HL-60 (cell line): ENCODE results near the gene TLL1.

ENCODE experiments used
- DNase-seq, 2 experiments: peaks; one replicate each; pipeline ENCODE4 v3.0.0-alpha.2; 2010 to 2020; ENCODE audit warnings: low read depth in 1 of 2, low spot score in 1 of 2
- H3K27ac ChIP-seq: fragments of 250-450 bp; sonication (Bioruptor Pico); replicated peaks from 2 replicates; pipeline ENCODE4 v1.5.1; 2020; ENCODE audit warnings: mild to moderate bottlenecking, moderate library complexity
- H3K27me3 ChIP-seq: fragments of 250-450 bp; sonication (Bioruptor Pico); 2 replicates; pipeline ENCODE4 v1.5.1; 2021; ENCODE audit warnings: mild to moderate bottlenecking, moderate library complexity; ENCODE audit not compliant: insufficient read depth, poor library complexity, severe bottlenecking
- H3K4me3 ChIP-seq: replicated peaks from 2 replicates; pipeline ENCODE4 v1.5.1; 2011; ENCODE audit warnings: mild to moderate bottlenecking, control low read depth, low read length; ENCODE audit not compliant: insufficient read depth
- GABPA ChIP-seq: IDR thresholded peaks from 2 replicates; pipeline ENCODE4 v1.6.1; 2012; ENCODE audit warnings: low read depth
- POLR2AphosphoS5 ChIP-seq: IDR thresholded peaks from 2 replicates; pipeline ENCODE4 v1.6.1; 2012; ENCODE audit warnings: low read depth
- SPI1 ChIP-seq: IDR thresholded peaks from 2 replicates; pipeline ENCODE4 v1.6.1; 2012; ENCODE audit warnings: low read depth, mild to moderate bottlenecking, borderline replicate concordance
- TF ChIP-seq, protein P1 (sequence below): IDR thresholded peaks from 2 replicates; pipeline ENCODE4 v1.6.1; 2012; ENCODE audit warnings: low read depth; ENCODE audit not compliant: insufficient replicate concordance
- TF ChIP-seq, protein P2 (sequence below): IDR thresholded peaks from one replicate; pipeline ENCODE4 v1.5.1; 2011; ENCODE audit warnings: low read length, control low read depth, inconsistent platforms; ENCODE audit not compliant: insufficient read depth

Gene TLL1

DNA sequence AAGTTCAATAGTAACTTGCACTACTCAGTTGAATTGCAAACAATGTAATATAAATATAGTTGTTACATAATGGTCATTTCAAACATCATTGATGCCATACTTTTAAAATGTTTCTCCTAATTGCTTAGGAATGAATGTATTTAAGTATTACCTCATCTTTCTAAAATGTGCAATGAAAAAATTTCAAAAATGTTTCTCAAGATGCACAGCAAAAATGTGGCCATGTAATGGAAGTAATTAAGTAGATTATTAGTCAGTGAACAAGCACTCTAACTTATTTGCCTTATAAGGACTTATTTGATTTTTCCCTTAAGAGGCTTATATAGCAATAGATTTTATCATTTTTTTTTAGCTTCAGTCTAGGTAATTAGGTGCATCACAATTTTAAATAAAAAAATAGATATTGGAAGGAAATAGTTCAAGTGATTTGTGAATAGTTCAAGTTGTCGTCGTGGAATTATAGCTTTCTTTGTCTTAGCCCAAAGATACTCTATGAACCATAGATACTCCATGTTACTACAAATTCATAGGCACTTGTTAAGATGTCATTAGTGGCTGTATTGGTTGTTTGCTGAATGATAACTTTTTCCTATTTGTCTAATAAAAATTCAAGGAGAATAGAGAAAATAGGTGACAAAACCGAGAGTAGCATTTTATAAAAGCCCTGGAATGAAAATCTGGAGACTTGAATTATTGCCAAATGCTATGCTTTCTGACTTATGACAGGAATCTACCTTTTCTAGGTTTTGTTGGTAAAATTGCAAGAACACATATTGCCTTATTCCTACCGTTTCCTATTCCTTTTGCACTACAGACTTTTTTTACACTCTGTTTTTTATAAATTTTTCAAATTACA lies 118.5 kb downstream of the TLL1 start:
- no peak for TF ChIP-seq SPI1
- TF ChIP-seq, protein P1, sequence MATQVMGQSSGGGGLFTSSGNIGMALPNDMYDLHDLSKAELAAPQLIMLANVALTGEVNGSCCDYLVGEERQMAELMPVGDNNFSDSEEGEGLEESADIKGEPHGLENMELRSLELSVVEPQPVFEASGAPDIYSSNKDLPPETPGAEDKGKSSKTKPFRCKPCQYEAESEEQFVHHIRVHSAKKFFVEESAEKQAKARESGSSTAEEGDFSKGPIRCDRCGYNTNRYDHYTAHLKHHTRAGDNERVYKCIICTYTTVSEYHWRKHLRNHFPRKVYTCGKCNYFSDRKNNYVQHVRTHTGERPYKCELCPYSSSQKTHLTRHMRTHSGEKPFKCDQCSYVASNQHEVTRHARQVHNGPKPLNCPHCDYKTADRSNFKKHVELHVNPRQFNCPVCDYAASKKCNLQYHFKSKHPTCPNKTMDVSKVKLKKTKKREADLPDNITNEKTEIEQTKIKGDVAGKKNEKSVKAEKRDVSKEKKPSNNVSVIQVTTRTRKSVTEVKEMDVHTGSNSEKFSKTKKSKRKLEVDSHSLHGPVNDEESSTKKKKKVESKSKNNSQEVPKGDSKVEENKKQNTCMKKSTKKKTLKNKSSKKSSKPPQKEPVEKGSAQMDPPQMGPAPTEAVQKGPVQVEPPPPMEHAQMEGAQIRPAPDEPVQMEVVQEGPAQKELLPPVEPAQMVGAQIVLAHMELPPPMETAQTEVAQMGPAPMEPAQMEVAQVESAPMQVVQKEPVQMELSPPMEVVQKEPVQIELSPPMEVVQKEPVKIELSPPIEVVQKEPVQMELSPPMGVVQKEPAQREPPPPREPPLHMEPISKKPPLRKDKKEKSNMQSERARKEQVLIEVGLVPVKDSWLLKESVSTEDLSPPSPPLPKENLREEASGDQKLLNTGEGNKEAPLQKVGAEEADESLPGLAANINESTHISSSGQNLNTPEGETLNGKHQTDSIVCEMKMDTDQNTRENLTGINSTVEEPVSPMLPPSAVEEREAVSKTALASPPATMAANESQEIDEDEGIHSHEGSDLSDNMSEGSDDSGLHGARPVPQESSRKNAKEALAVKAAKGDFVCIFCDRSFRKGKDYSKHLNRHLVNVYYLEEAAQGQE, result no peak
- TF ChIP-seq POLR2AphosphoS5, result no peak
- TF ChIP-seq, protein P2, sequence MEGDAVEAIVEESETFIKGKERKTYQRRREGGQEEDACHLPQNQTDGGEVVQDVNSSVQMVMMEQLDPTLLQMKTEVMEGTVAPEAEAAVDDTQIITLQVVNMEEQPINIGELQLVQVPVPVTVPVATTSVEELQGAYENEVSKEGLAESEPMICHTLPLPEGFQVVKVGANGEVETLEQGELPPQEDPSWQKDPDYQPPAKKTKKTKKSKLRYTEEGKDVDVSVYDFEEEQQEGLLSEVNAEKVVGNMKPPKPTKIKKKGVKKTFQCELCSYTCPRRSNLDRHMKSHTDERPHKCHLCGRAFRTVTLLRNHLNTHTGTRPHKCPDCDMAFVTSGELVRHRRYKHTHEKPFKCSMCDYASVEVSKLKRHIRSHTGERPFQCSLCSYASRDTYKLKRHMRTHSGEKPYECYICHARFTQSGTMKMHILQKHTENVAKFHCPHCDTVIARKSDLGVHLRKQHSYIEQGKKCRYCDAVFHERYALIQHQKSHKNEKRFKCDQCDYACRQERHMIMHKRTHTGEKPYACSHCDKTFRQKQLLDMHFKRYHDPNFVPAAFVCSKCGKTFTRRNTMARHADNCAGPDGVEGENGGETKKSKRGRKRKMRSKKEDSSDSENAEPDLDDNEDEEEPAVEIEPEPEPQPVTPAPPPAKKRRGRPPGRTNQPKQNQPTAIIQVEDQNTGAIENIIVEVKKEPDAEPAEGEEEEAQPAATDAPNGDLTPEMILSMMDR, result no peak
- no peak for TF ChIP-seq GABPA
- H3K27me3 ChIP-seq, result no peaks in the 10 kb centered on the region
- H3K4me3 ChIP-seq, result no peak overlapping the region
- no peak for DNase-seq
- no peak overlapping the region for H3K27ac ChIP-seq

DNA sequence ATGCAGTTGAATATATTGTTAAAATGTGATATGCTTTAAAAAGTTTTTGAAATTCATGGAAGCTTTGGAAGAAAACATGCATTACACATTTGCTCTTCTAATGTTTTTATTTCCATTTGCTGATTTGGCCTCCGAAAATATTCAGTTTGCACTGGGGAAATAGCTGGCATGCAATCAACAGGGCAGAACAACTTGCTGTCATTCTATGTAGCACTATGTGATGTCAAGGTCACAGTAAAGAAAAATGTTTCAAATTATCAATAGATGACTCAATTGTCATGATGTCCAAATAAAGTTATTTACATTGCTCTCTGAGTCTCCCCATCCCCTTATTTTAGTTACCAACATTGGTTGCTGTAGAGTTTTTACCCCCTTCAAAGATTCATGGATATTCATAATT lies 119.2 kb downstream of the TLL1 start:
- Histone ChIP-seq H3K27me3 (no peaks in the 10 kb centered on the region), H3K27ac (no peak overlapping the region), H3K4me3 (no peak overlapping the region)
- no peak for TF ChIP-seq GABPA
- TF ChIP-seq POLR2AphosphoS5, result no peak
- no peak for TF ChIP-seq SPI1
- TF ChIP-seq, protein P2, result no peak
- TF ChIP-seq, protein P1, result no peak
- no peak for DNase-seq

DNA sequence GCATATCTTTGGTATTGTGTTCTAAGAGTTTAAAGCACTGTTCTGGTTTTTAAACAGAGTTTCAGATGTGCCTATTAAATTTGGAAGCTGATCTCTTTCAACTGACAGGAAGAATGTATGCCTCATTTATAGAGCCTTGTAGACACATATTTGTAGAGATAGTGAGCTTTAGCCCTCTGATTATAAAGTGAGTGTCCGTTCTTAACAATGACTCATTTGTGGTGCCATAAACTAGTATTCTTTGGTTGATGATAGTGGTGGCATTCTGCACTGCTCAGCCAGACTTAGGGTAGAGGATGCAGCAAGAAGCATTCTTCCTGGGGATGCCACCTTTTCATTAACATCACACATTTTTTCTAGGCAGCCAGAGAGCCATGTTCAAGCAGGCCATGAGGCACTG lies 121.7 kb downstream of the TLL1 start:
- no peaks in the 10 kb centered on the region for H3K27me3 ChIP-seq
- H3K4me3 ChIP-seq, result no peak overlapping the region
- TF ChIP-seq POLR2AphosphoS5, result no peak
- TF ChIP-seq, protein P2, result no peak
- TF ChIP-seq GABPA, result no peak
- TF ChIP-seq, protein P1, result no peak
- TF ChIP-seq SPI1, result no peak
- no peak overlapping the region for H3K27ac ChIP-seq
- no peak for DNase-seq
